Stimulated activated CD8-positive, alpha-beta memory T cell treated with anti-CD3 and anti-CD28 coated beads, Interleukin-7, amount 100 ng/mL, for 24 hours (primary cell): ENCODE measurements around the gene RFFL.
A peak's percentile ranks its signal among the peaks of the same experiment; 100 is the strongest.
"Not testable (repeated sequence)": the region's sequence is repeated elsewhere in the genome, so short reads cannot be mapped to it uniquely, and the experiment has no call there.

Experiments
- DNase-seq: peaks from one replicate; pipeline ENCODE4 v3.0.0-alpha.2; 2020; ENCODE audit warnings: low read depth

Gene RFFL

GRCh38 chr17:35006345-35006744 is 57.2 kb downstream of the RFFL start:
- DNase-seq = no peak

GRCh38 chr17:35003778-35004177 is 59.7 kb downstream of the RFFL start:
- DNase-seq = no peak

GRCh38 chr17:35002876-35003551 is 60.5 kb downstream of the RFFL start:
- DNase-seq = no peak

GRCh38 chr17:35001549-35001948 is 62.0 kb downstream of the RFFL start:
- no peak for DNase-seq

- not testable (repeated sequence) for DNase-seq
Observed at GRCh38 chr17:35000965-35001364, 62.5 kb downstream of the RFFL start.

- no peak for DNase-seq
Observed at GRCh38 chr17:34999456-34999855, 64.1 kb downstream of the RFFL start.

- peak; percentile 52 for DNase-seq
Observed at GRCh38 chr17:34998205-34998604, 65.3 kb downstream of the RFFL start.

GRCh38 chr17:34997355-34997862 is 66.1 kb downstream of the RFFL start:
- no peak for DNase-seq

GRCh38 chr17:34996422-34997285 is 66.9 kb downstream of the RFFL start:
- no peak for DNase-seq

- no peak for DNase-seq
Observed at GRCh38 chr17:34993031-34993430, 70.5 kb downstream of the RFFL start.

GRCh38 chr17:34991606-34992005 is 71.9 kb downstream of the RFFL start:
- no peak for DNase-seq

GRCh38 chr17:34990921-34991365 is 72.6 kb downstream of the RFFL start:
- DNase-seq = no peak

- no peak for DNase-seq
Observed at GRCh38 chr17:34989473-34989872, 74.0 kb downstream of the RFFL start.

GRCh38 chr17:34988644-34989043 is 74.9 kb downstream of the RFFL start:
- DNase-seq = no peak

- DNase-seq = no peak
Observed at GRCh38 chr17:34987232-34987631, 76.3 kb downstream of the RFFL start.

- no peak for DNase-seq
Observed at GRCh38 chr17:34981538-34982241, 81.8 kb downstream of the RFFL start.

- peak; percentile 55 for DNase-seq
Observed at GRCh38 chr17:34980681-34981537, 82.6 kb downstream of the RFFL start.

- peak; percentile 90 for DNase-seq
Observed at GRCh38 chr17:34980353-34980680, 83.2 kb downstream of the RFFL start, which contains the start of gene LIG3. TSS of gene LIG3 (plus strand) at chr17:34980512. CDS start at chr17:34983006, 2,494 bp downstream.

GRCh38 chr17:34979650-34980352 is 83.7 kb downstream of the RFFL start:
- DNase-seq = no peak

- no peak for DNase-seq
Observed at GRCh38 chr17:34979153-34979552, 84.4 kb downstream of the RFFL start.
